GM18526 (cell line): ENCODE results near the gene NADSYN1.
"Not testable (repeated sequence)": the region's sequence is repeated elsewhere in the genome, so short reads cannot be mapped to it uniquely, and the experiment has no call there.

ENCODE experiments used
- POLR2A ChIP-seq: IDR thresholded peaks from 3 replicates; pipeline ENCODE4 v1.6.1; 2011; ENCODE audit not compliant: insufficient read length; ENCODE audit errors: extremely low read depth

Gene NADSYN1

DNA sequence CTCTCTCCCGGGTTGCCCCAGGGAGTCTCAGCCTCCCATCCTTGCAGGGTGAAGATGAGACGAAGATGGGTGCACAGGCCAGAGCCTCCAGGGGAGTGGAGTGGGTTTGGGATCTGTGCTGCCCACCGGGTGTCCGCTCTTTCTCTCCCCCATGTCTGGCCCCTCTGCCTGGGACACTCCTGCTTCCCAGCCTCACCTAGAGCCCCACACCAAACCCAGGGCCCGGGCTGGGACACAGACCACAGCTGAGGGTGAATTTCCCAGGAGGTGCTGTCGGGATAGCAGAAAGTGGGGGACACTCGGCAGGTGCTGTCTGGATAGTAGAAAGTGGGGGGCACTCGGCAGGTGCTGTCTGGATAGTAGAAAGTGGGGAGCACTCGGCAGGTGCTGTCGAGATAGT is 49.0 kb downstream of the NADSYN1 start:
- TF ChIP-seq POLR2A: no peak

GRCh38 chr11:71502871-71503435 is 50.0 kb downstream of the NADSYN1 start:
- no peak for TF ChIP-seq POLR2A

DNA sequence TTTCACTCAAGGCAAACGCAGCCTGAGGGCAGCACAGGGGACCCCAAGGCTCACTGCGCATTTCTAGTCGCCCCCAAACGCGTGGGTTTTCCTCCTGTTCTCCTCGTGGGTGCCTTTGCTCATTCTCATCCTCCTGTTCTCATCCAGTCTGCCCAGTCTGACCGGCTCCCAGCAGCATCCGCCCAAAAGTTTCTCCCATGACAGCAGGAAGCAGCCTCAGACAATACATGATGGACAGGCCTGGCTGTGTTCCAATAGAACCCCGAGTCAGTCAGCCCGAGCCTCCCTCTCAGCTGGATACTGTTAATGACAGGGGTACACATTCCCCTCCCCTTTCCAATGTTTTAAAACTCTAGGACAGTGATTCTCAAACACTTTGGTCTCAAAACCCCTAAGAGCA is 51.5 kb downstream of the NADSYN1 start:
- no peak for TF ChIP-seq POLR2A

DNA sequence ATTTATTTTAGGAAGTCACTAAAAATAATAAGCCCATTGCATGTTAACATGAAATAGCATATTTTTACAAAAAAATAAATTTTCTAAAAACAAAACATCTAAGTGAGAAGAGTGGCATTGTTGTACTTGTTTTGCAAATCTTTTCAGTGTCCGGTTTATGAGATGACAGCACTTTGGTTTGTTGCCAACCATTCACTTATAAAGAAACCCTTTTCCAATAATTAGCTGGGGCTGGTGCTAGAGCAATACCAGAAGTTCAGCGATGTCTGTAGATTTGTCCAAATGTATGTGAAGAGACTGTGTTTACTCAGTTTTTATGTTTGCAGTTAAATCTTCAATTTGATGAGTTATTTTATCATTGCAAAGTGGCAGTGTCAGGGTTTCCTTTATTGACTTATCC is 52.0 kb downstream of the NADSYN1 start:
- TF ChIP-seq POLR2A: no peak

- no peak for TF ChIP-seq POLR2A
Measured at GRCh38 chr11:71505781-71506180, 52.8 kb downstream of the NADSYN1 start.

GRCh38 chr11:71507102-71507501 is 54.1 kb downstream of the NADSYN1 start:
- TF ChIP-seq POLR2A: no peak

DNA sequence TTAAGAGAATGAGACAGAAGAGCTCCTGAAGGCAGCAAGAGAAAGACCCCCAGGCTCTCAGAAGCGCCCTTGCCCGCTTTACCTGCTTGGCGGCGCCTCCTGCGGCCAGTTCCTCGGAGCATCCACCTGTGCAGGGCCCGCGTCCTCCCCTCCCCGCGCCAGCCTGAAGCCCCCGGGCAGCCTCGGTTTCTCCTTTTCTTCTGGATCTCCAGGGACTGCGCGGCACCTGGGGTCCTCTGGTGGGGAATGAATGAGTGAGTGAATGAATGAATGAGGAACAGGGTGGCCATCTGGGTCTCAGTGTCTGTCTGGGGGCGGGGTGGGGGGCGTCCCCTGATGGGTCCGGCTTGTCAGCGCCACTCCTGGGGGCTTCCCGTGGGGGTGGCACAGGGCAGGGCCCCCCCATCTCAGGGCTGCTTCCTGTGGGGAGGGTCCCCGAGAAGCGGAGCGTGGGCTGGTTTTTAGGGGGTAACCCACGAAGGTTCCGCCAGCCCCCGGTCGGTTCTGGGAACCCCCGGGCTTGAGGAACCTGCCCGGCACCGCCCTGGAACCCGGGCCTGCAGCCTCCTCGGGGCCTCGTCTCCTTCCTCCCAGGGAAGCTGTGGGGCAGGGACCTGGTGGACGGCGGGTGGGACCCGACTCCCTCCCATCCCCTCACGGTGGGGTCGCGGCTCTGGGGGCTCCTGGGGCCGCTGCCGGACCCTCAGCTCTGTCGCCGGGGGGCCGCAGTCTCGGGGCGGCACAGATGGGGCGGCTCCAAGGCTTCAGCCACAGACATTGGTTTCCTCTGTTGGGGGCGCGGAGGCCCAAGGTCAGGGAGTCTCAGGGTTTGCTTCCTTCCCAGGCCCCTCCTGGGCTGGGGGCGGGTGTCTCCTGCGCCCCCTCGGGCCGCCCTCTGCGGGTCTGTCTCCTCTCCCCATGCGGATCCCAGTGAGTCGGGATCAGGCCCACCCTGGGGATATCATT is 65.8 kb downstream of the NADSYN1 start:
- TF ChIP-seq POLR2A: no peak

- no peak for TF ChIP-seq POLR2A
Measured at GRCh38 chr11:71519546-71519945, 66.5 kb downstream of the NADSYN1 start.

GRCh38 chr11:71525188-71525937 is 72.4 kb downstream of the NADSYN1 start:
- no peak for TF ChIP-seq POLR2A

DNA sequence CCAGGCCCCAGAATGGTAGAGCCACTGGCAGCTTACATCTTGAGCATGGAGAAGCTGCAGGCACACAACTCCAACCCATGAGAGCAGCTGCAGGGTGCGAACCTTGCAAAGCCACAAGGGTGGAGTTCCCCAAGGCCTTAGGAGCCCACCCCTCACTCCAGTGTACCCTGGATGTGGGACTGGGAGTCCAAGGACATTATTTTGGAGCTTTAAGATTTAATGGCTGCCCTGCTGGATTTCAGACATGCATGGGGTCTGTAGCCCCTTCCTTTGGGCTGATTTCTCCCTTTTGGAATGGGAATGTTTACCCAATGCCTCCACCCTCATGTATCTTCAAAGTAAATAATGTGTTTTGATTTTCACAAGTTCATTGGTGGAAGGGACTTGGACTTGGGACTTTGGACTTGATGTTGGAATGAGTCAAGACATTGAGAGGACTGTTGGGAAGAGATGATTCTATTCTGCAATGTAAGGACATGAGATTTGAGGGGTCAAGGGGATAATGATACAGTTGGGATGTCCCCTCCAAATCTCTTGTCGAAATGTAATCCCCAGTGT is 73.0 kb downstream of the NADSYN1 start:
- no peak for TF ChIP-seq POLR2A

DNA sequence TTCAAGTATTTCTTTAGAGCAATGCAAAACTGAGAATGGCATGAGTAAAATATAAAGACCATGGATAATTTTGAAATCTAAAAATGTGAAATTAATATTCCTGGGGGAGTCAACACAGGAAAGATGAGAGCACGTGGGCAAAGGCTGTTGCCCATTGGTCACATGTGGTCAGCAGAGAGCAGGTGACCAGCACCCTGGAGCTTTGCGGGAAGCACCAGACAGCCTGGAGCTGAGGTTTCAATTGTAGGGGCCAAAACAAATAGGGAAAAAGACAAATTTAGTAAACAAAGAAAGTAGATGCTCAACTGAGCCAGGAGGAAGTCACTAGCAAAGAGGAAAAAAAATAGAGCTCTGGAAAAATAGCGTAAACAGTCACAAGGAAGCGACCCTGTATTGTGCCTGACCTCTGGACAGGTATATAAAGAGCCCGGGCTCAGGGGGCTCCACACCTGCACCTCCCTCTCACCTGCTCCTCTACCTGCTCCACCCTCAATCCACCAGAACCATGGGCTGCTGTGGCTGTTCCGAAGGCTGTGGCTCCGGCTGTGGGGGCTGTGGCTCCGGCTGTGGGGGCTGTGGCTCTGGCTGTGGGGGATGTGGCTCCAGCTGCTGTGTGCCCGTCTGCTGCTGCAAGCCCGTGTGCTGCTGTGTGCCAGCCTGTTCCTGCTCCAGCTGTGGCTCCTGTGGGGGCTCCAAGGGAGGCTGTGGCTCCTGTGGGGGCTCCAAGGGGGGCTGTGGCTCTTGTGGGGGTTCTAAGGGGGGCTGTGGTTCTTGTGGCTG is 74.0 kb downstream of the NADSYN1 start, which contains the start of gene KRTAP5-7:
KRTAP5-7 (plus strand) TSS at position 472 of the 780 bp plus-strand sequence; CDS start at position 506, 34 bp downstream.
- TF ChIP-seq POLR2A: not testable (repeated sequence)

GRCh38 chr11:71527576-71528210 is 74.7 kb downstream of the NADSYN1 start:
- no peak for TF ChIP-seq POLR2A

DNA sequence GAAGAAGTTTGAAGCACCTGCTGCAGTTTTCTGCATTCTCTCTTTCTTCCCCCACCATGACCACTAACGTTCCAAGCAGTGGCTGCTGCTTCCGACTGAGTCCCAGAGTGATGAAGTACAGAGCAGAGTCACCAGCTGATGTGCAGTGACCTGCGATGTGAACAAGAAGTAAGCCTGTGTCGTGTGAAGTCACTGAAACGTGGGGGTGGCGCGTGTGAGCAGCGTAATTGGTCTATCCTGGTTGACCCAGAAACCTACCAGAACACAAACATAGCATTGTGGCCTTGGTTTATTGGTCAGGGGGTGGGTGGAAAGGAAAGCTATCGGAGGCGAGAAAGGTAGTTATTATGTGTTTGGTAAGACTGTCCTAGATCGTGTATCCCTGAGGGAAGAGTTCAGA is 77.6 kb downstream of the NADSYN1 start:
- no peak for TF ChIP-seq POLR2A

GRCh38 chr11:71532036-71532610 is 79.1 kb downstream of the NADSYN1 start:
- TF ChIP-seq POLR2A: no peak
